Activated CD4-positive, alpha-beta T cell treated with anti-CD3 and anti-CD28 coated beads, Interleukin-2, Interleukin-6, amounts not matched to agents 100 ng/mL and 50 ng/mL, durations not matched to agents 16 hours and 8 hours (primary cell): ENCODE results near the gene SMC1B.
"Not testable (repeated sequence)": the region's sequence is repeated elsewhere in the genome, so short reads cannot be mapped to it uniquely, and the experiment has no call there.

ENCODE experiments used
- DNase-seq: peaks from one replicate; pipeline ENCODE4 v3.0.0-alpha.2; 2020

Gene SMC1B

DNA sequence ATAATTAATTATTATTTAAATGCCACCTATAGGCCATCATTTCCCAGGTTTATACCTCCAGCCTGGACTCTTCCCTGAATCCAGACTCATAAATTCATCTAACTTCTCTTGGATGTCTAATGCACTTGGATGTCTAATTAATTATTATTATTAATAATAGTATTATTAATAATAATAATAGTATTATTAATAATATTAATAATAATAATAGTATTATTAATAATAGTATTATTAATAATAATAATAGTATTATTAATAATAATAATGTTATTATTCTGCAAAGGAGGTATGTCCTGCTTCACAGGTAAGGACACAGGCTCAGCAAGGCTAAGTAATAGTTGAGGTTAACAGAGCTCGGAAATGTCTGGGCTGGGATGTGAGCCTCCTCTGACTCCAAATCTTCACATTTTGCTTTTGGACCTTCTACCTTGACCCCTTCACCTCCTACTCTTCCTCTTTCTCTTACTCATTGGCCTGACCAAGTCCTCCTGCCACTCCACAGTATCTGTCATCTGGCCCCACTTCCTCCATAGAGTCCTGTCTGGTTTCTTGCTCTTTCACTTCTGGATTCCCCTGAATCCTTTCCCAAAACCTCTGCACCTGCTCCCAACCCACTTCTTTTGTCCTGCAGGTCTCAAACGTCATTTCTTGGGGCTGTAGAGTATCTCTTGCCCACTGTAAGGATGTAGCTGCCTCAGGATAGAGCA is 8.1 kb upstream of the SMC1B start:
- no peak for DNase-seq

GRCh38 chr22:45420539-45420938 is 7.1 kb upstream of the SMC1B start:
- DNase-seq: no peak

GRCh38 chr22:45420011-45420410 is 6.6 kb upstream of the SMC1B start:
- no peak for DNase-seq

DNA sequence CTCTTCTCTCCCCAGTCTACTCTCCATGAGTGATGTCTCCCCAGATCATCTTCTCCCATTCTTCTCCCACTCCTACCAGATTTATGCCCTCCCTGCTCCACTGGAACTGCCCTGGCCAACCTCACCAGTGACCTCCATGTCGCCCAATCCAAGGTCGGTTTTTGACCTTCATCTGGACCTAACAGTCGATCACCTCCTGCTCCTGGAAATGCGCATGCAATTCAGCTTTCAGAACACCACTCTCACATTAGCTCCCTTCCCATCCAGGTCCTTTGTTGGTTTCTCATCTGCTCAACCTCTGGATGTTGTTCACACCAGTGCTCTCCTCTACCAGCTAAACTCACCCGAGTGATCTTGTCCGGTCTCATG is 5.4 kb upstream of the SMC1B start:
- no peak for DNase-seq

GRCh38 chr22:45418056-45418769 is 4.8 kb upstream of the SMC1B start:
- no peak for DNase-seq

DNA sequence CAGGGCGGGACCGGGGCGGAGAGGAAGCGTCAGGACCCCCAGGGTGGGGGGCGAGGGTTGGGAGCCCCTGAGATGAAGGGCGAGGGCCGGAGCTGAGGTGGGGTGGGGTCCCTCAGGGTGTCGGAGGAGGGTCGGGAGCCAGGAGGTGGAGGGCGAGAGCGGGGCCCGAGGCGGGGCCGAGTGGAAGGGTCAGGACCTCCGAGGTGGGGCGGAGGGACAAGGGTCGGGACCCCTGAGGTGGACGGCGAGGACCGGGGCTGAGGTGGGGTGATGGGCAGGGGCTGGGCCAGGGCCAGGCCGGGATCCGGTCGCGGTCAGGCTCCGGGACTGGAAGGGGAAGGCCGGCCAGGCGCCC is 409 bp downstream of the SMC1B start:
- no peak for DNase-seq

- DNase-seq: no peak
Measured at GRCh38 chr22:45407793-45408192, 5.6 kb downstream of the SMC1B start.

- no peak for DNase-seq
Measured at GRCh38 chr22:45402466-45402985, 10.9 kb downstream of the SMC1B start.

DNA sequence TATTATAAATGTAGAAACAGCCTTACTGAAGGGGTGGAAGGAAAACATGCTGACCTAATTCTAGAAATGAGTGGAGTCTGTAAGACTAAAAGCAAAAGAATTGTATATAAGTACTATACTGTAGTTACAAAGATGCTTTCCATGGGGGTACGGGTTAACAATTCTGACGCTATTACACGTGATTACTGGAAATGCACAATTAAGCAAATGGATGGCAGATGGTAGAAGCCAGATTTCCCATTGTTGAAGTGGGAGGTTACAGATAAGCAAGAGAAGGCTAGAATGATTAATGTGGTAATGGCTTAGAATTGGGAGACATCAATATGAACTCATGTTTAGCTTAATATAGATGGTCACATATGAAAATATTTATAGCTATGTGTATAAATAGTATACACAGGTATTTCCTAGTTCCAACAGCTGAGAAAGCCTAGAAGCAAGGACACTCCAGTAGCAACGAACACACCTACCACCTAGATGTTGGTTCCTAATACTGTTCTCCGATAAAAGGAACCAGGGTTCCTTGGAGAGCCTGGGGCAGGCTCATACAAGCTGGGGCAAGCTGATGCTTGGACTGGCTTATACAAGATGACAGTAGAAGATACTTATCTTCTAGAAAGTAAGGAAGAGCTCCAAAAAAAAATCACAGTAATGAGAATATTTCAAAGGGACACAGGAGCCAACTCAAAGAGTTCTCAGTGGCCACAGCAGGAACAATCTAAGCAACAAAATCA is 13.5 kb downstream of the SMC1B start:
- DNase-seq: no peak

- DNase-seq: no peak
Measured at GRCh38 chr22:45398214-45398613, 15.2 kb downstream of the SMC1B start.

DNA sequence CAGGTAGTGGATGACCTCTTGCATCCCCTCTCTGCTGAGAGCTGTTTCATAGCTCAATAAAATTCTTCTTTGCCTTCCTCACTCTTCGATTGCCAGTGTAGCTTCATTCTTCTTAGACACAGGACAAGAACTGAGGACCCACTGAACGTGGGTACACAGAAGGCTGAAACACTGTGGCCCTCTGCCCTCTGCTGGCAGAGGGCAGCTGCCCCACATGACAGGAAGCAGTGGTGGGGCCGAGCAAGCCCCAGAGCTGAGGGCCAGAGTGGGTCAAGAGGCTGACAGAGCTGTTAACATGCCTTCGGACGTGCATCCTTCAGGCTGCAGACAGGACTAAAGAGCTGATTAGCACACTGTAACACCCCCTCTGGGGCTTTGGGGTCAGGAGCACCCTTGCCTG is 15.6 kb downstream of the SMC1B start:
- DNase-seq: peak; percentile 7

DNA sequence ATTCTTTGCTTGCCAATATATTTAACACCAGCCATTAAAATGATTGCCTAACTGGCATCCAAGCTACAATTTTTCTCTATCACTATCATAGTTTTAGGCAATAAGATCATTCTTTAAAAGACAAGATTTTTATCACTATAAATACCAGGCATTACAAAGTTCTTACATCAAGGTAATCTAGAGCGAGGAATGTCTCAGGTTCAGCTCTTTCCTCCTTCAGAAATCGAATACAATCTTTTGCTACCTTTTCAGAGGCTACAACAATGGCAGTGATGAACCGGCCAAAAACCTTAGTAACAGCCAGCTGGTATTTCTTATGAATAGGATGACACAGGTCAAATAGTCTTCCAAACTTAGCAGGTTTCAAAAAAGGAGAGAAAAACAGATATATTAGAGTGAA is 23.9 kb downstream of the SMC1B start:
- DNase-seq: no peak

DNA sequence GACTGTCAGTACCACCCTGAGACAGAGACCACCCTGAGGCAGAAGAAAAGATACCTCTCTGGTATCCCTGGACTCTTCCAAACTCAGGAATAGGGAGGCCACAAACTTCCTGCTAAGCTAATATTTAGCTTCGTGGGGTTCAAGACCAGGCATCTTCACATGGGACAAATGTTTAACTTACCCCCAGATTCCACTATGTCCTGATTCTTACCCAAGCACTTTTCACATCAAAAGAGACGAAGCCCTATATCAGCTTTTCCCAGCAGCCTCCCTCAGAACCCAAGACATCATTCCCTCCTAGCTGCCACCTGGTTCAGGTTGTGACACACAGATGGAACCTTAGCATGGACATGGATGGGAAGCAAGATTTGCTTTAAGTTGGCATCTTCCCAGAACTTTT is 32.1 kb downstream of the SMC1B start:
- DNase-seq: no peak

DNA sequence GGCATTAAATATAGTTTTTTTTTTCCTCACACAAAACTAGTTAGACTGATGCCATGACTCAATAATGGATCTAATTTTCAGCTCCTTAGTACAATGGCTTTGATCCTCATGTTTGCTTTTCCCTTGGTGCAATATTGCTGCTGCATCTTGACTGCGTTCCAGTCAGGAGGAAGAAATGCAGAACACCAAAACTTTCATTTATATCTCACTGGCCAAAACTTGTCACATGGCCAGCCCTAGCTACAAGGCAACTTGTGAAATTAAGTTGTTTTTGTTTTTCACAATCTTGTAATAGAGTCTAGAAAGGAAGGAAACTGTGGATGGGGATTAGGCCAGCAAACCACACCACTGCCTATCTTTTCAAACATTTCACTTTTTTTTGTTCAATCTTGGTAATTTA is 36.7 kb downstream of the SMC1B start:
- no peak for DNase-seq

DNA sequence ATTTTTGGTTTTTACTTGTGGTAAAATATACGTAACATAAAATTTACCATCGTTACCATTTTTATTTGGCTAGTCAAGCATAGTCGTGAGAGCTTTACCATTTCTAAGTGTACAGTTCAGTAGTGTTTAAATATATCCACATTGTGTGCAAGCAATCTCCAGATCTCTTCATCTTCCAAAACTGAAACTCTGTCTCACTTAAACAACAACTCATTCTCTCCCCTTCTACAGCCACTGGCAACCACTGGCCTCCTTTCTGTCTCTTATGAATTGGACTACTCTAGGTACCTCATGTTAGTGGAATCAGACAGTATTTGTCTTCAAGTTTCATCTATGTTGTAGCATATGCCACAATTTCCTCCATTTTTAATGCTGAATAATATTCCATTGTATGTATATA is 37.4 kb downstream of the SMC1B start:
- DNase-seq: no peak

- not testable (repeated sequence) for DNase-seq
Measured at GRCh38 chr22:45373592-45373991, 39.8 kb downstream of the SMC1B start.

DNA sequence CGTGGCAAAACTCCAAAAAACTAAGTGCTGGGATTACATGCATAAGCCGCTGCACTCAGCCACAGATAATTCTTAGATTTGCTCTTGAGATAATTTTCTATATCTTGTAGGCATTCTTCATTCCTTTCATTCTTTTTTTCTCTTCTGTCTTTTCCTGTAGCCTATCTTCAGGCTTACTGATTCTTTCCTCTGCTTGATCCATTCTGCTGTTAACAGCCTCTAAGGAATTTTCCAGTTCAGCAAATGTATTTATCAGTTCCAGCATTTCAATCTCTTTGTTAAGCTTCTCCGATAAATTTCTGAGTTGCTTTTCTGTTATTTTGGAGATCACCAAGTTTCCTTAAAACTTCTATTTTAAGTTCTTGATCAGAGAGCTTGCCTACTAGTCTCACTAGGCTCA is 46.7 kb downstream of the SMC1B start:
- no peak for DNase-seq

GRCh38 chr22:45359627-45360026 is 53.8 kb downstream of the SMC1B start:
- DNase-seq: no peak

DNA sequence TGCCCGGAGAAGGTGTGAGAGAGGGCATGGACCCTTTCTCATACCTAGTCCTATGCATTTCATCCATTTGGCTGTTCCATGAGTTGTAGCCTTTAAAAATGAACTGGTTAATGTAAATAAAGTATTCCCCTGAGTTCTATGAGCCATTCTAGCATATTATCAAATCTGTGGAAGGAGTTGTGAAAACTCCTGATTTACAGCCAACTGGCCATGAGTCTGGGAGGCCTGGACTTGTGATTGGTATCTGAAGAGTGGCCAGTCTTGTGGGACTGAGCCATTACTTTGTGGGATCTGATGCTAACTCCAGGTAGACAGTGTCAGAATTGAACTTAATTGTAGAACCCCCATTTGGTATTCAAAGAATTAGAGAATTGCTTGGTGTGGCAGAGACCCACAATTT is 55.3 kb downstream of the SMC1B start:
- no peak for DNase-seq

DNA sequence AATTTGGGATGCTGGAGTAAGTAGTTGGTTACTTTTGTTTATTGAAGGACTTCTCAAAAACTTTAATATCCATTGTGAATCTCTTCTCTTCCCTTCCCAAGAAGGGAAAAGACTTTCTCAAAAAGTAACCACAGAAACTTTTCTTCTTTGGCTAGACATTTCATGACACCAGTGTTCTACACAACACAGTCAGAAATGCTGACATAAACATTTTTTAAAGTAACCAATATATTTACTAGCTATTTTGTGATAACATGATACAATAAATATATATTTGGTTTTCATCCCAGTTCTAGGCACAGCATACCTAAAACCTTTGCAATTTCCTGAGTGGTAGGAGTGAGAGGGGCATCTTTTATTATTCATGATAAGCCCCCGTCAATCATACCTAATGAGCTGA is 55.9 kb downstream of the SMC1B start:
- no peak for DNase-seq

GRCh38 chr22:45353786-45354185 is 59.6 kb downstream of the SMC1B start:
- no peak for DNase-seq

GRCh38 chr22:45352757-45353156 is 60.6 kb downstream of the SMC1B start:
- not testable (repeated sequence) for DNase-seq

DNA sequence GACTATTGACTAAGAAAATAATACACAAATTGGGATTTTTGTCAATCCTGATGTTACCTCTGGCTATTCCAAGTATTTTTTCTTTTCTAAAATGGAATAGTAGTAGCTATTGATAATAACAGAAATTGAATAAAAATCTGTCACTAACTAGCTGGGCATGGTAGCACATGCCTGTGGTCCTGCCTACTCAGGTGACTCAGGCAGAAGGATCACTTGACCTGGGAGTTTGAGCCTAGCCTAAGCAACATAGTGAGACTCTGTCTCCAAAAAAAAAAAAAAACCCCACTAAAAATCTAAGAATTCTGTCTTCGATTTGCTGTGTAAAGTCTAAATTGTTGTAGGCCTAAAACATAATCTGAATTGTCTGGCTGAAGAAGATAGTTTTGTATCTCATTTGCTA is 61.4 kb downstream of the SMC1B start:
- no peak for DNase-seq

GRCh38 chr22:45349916-45350315 is 63.5 kb downstream of the SMC1B start:
- DNase-seq: no peak
